Endothelial cell of umbilical vein (primary cell): ENCODE results near the gene MAFF. TPM values are rescaled to one million over a fixed set of nuclear protein-coding genes. Genes with fewer than 3 reads are reported as not detected.
"Not testable (repeated sequence)": the region's sequence is repeated elsewhere in the genome, so short reads cannot be mapped to it uniquely, and the experiment has no call there.

Experiments used
- BruUV-seq: library from RNA; stranded (reverse); fragments of 400-500 nt; replicated peaks from 2 replicates; lab custom pipeline; 2021; lab: Mats Ljungman, UMichigan
- CTCF ChIA-PET: fragments of 300-600, 350-600 bp; sonication (Branson Sonifier 250); formaldehyde crosslinking; loops from one replicate; lab custom pipeline; 2021; ENCODE audit warnings: antibody characterized with exemption, inconsistent platforms; lab: Charles Lee
- POLR2A ChIA-PET: fragments of 300-600, 350-600 bp; sonication (Branson Sonifier 250); formaldehyde crosslinking; loops from one replicate; lab custom pipeline; 2021; ENCODE audit warnings: antibody characterized with exemption, inconsistent platforms; lab: Charles Lee
- DNase-seq: peaks from one replicate; pipeline ENCODE4 v3.0.0-alpha.2; 2011; ENCODE audit warnings: low read depth, low spot score
- FAIRE-seq: peaks from 2 replicates; lab custom pipeline; 2011; peaks lifted over from hg19 to GRCh38; lab: Jason Lieb, UNC
- H2AFZ ChIP-seq: 2 replicates; pipeline ENCODE4 v1.6.0; 2012; ENCODE audit warnings: low read depth, low read length, control low read depth, inconsistent platforms
- H3K27ac ChIP-seq: 2 replicates; pipeline ENCODE4 v1.5.1; 2011; ENCODE audit warnings: low read depth, mild to moderate bottlenecking, control low read depth, low read length, moderate library complexity; ENCODE audit not compliant: insufficient read depth
- H3K27me3 ChIP-seq, 2 experiments: 2 replicates each; pipeline versions ENCODE4 v1.6.0 to v1.6.1; 2011; ENCODE audit warnings: low read length in 2 of 2, mixed read lengths in 1 of 2; ENCODE audit not compliant: control insufficient read depth in 2 of 2, insufficient read depth in 2 of 2
- H3K36me3 ChIP-seq, 2 experiments: 2 replicates in 1 of 2; 3 replicates in 1 of 2; pipeline ENCODE4 v1.5.1; 2011; ENCODE audit warnings: low read length in 2 of 2, mild to moderate bottlenecking in 1 of 2, moderate library complexity in 1 of 2; ENCODE audit not compliant: control insufficient read depth in 2 of 2, insufficient read depth in 2 of 2; ENCODE audit errors: extremely low read depth in 1 of 2
- H3K4me1 ChIP-seq: 3 replicates; pipeline ENCODE4 v1.5.1; 2011; ENCODE audit warnings: mild to moderate bottlenecking, low read length; ENCODE audit not compliant: control insufficient read depth, insufficient read depth; ENCODE audit errors: extremely low read depth
- H3K4me2 ChIP-seq: 2 replicates; pipeline ENCODE4 v1.6.1; 2011; ENCODE audit warnings: low read length, control low read depth, mixed read lengths; ENCODE audit not compliant: insufficient read depth
- H3K4me3 ChIP-seq, 3 experiments: fragments of 200-600 bp in 1 of 3; sonication (generic), shearing (Covaris generic) in 1 of 3; replicated peaks in 1 of 3; 2 replicates each; pipeline ENCODE4 v1.5.1; 2011 to 2016; ENCODE audit warnings: control low read depth in 3 of 3, low read length in 3 of 3, mild to moderate bottlenecking in 2 of 3, inconsistent platforms in 1 of 3, low read depth in 1 of 3, moderate library complexity in 1 of 3; ENCODE audit not compliant: insufficient read depth in 1 of 3
- H3K79me2 ChIP-seq: 2 replicates; pipeline ENCODE4 v1.6.0; 2012; ENCODE audit warnings: low read length, inconsistent platforms; ENCODE audit not compliant: control insufficient read depth, insufficient read depth
- H3K9ac ChIP-seq: replicated peaks from 2 replicates; pipeline ENCODE3; 2011; ENCODE audit warnings: low read length, control low read depth; ENCODE audit not compliant: insufficient read depth; ENCODE audit errors: extremely low read depth
- H3K9me1 ChIP-seq: replicated peaks from 3 replicates; pipeline ENCODE4 v1.6.0; 2011; ENCODE audit warnings: mild to moderate bottlenecking, low read length; ENCODE audit not compliant: control insufficient read depth, insufficient read depth; ENCODE audit errors: extremely low read depth
- H3K9me3 ChIP-seq: replicated peaks from 2 replicates; pipeline ENCODE4 v1.5.1; 2012; ENCODE audit warnings: low read length, inconsistent platforms; ENCODE audit not compliant: control insufficient read depth, insufficient read depth
- H4K20me1 ChIP-seq: replicated peaks from 2 replicates; pipeline ENCODE3; 2011; ENCODE audit warnings: mild to moderate bottlenecking, low read length; ENCODE audit not compliant: control insufficient read depth, insufficient read depth; ENCODE audit errors: extremely low read depth
- EZH2 ChIP-seq: IDR thresholded peaks from 2 replicates; pipeline ENCODE4 v1.6.1; 2012; ENCODE audit warnings: borderline replicate concordance, low read depth, mild to moderate bottlenecking, moderate library complexity, low read length, inconsistent platforms; ENCODE audit not compliant: severe bottlenecking
- FOS ChIP-seq: IDR thresholded peaks from 2 replicates; pipeline ENCODE4 v1.6.1; 2011; ENCODE audit warnings: mild to moderate bottlenecking, low read length, moderate library complexity, borderline replicate concordance; ENCODE audit not compliant: insufficient read depth
- GATA2 ChIP-seq: IDR thresholded peaks from 2 replicates; pipeline ENCODE4 v1.7.0; 2011; ENCODE audit warnings: low read depth, mild to moderate bottlenecking, moderate library complexity, mixed read lengths, low read length; ENCODE audit not compliant: insufficient read length, insufficient read depth
- JUN ChIP-seq: IDR thresholded peaks from 2 replicates; pipeline ENCODE4 v1.6.1; 2011; ENCODE audit warnings: borderline replicate concordance, low read depth; ENCODE audit not compliant: insufficient read length, insufficient read depth
- MYC ChIP-seq: IDR thresholded peaks from one replicate; pipeline ENCODE4 v1.6.1; 2011; ENCODE audit warnings: mild to moderate bottlenecking, low read depth, low read length
- POLR2A ChIP-seq: IDR thresholded peaks from 2 replicates; pipeline ENCODE4 v1.6.1; 2012; ENCODE audit warnings: low read depth, mild to moderate bottlenecking, control low read depth, low read length
- POLR2AphosphoS5 ChIP-seq: IDR thresholded peaks from 2 replicates; pipeline ENCODE4 v1.6.1; 2012; ENCODE audit warnings: low read depth, mild to moderate bottlenecking, control low read depth, low read length, moderate library complexity; ENCODE audit not compliant: insufficient read depth
- dilution Hi-C: fragments of 300-500 bp; cut with MboI; formaldehyde crosslinking; loops from one replicate; pipeline ENCODE4 v1.15.0; 2019; ENCODE audit warnings: low sequenced_read_pairs; ENCODE audit not compliant: extremely low pct_ligation_motif_present
- intact Hi-C: fragments of 100-400 bp; cut with micrococcal nuclease; formaldehyde crosslinking; loops from one replicate; pipeline ENCODE4 v1.10.0; 2022
- polyA plus RNA-seq, 4 experiments: library from polyadenylated mRNA; depleted of rRNA in 3 of 4; stranded (reverse) in 3 of 4; unstranded in 1 of 4; fragments of >200 nt; gene quantifications; 2 replicates each; pipeline versions ENCODE4 v1.2.1 to v1.2.3, GENCODE V29; 2011 to 2012; ENCODE audit warnings: missing spikeins in 1 of 4
- total RNA-seq: library from RNA; stranded (reverse); gene quantifications from 2 replicates; pipeline ENCODE4 v1.2.3, GENCODE V29; 2021
- TF ChIP-seq, protein P1 (sequence below): IDR thresholded peaks from 2 replicates; pipeline ENCODE4 v1.6.1; 2011; ENCODE audit not compliant: insufficient read depth, insufficient read length
- TF ChIP-seq, protein P2 (sequence below), 2 donors: IDR thresholded peaks; 1 replicate in 1 of 2; 2 replicates in 1 of 2; pipeline ENCODE4 v1.5.1; 2011; ENCODE audit warnings: low read length in 2 of 2, mild to moderate bottlenecking in 2 of 2, moderate library complexity in 2 of 2, control low read depth in 1 of 2, inconsistent platforms in 1 of 2, low read depth in 1 of 2; ENCODE audit not compliant: insufficient read depth in 1 of 2; ENCODE audit errors: extremely low read depth in 1 of 2

The MAFF gene
- total and polyA plus RNA-seq, 2 donors (not counting 3 experiments of a cell fraction or from before 2014, with no cell fraction given): 29.0 to 61.2 TPM

DNA sequence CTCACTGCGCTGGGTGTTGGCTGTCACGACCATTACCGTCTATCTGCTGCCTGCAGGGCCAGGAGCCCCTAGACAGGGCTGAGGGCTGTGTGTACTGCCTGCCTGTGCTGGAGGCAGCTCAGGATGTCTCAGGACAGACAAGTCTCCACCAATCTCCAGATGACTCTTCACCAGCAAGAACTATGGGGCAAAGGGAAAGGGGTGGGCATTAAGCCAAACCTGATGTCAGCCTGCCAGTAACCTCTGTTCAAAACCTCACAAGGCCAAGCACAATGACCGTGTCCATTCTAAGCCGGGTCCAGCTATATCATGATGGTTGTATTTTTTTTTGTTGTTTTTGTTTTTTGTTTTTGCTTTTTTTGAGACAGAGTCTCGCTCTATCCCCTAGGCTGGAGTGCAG, 31.6 kb downstream of the MAFF start:
- ChIA-PET CTCF (interaction anchor here (0.8 to 1.3 kb wide), 5 partner anchors 13 to 181 kb away, joined by 3 to 4 read pairs (median 3); no protein-coding TSS in a partner anchor), POLR2A (interaction anchor here (0.5 kb wide), 1 partner anchor 19 kb away, joined by 5 read pairs; no protein-coding TSS in a partner anchor)
- Histone ChIP-seq H3K27me3 (no peaks in the 10 kb centered on the region), H3K4me2 (no peak overlapping the region), H3K27ac (peak overlapping the region; percentile 1), H3K9me3 (no peaks in the 10 kb centered on the region), H3K79me2 (peaks cover 1% of the 10 kb centered on the region), H3K36me3 (peaks cover 5 to 24% of the 10 kb centered on the region in 2 experiments), H4K20me1 (no peaks in the 10 kb centered on the region), H3K4me3 (no peak overlapping the region), H3K4me1 (peaks cover 31% of the 10 kb centered on the region), H3K9ac (no peak overlapping the region), H3K9me1 (no peaks in the 10 kb centered on the region), H2AFZ (no peak overlapping the region)
- peak; percentile 32 for DNase-seq
- intact Hi-C loops: loop anchor here (10.0 kb wide), 2 partner anchors 121 to 341 kb away; partner anchors contain the start of gene DMC1
- TF ChIP-seq GATA2 (no peak), JUN (no peak), POLR2A (no peak), EZH2 (no peak), FOS (no peak), POLR2AphosphoS5 (no peak), MYC (no peak)
- TF ChIP-seq, protein P1, sequence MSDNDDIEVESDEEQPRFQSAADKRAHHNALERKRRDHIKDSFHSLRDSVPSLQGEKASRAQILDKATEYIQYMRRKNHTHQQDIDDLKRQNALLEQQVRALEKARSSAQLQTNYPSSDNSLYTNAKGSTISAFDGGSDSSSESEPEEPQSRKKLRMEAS: no peak
- TF ChIP-seq, protein P2, sequence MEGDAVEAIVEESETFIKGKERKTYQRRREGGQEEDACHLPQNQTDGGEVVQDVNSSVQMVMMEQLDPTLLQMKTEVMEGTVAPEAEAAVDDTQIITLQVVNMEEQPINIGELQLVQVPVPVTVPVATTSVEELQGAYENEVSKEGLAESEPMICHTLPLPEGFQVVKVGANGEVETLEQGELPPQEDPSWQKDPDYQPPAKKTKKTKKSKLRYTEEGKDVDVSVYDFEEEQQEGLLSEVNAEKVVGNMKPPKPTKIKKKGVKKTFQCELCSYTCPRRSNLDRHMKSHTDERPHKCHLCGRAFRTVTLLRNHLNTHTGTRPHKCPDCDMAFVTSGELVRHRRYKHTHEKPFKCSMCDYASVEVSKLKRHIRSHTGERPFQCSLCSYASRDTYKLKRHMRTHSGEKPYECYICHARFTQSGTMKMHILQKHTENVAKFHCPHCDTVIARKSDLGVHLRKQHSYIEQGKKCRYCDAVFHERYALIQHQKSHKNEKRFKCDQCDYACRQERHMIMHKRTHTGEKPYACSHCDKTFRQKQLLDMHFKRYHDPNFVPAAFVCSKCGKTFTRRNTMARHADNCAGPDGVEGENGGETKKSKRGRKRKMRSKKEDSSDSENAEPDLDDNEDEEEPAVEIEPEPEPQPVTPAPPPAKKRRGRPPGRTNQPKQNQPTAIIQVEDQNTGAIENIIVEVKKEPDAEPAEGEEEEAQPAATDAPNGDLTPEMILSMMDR (IDR thresholded peaks at IDR 0.05; ENCODE audit: extremely low read depth in 1 of 2, insufficient read depth in 1 of 2, low read depth in 1 of 2, low read length in 2 of 2): no peak
- dilution Hi-C loops: no loop called here
- FAIRE-seq: peak; percentile 89
- BruUV-seq: no TSS peak

DNA sequence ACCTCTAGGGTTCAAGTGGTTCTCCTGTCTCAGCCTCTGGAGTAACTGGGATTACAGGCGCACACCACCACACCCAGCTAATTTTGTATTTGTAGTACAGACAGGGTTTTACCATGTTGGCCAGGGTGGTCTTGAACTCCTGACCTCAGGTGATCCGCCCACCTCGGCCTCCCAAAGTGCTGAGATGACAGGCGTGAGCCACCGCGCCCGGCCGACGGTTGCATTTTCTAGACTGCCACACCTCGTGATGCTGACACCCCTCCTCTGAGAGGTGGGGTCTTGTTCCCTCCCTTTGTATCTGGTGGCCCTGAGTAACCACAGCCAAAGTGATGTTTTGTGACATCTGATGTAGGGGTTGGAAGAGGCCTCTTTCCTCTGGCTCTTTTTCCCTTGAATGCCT, 32.1 kb downstream of the MAFF start:
- Histone ChIP-seq H3K4me1 (peaks cover 31% of the 10 kb centered on the region), H3K36me3 (peaks cover 5 to 24% of the 10 kb centered on the region in 2 experiments)
- H3K4me2 ChIP-seq, H4K20me1 ChIP-seq, H3K4me3 ChIP-seq, H3K27me3 ChIP-seq, BruUV-seq, DNase-seq, H3K9ac ChIP-seq, H3K79me2 ChIP-seq, H3K9me3 ChIP-seq, H3K27ac ChIP-seq, H3K9me1 ChIP-seq, H2AFZ ChIP-seq, dilution Hi-C loops, FAIRE-seq: not testable (repeated sequence)
- CTCF ChIA-PET: interaction anchor here (1.3 kb wide), 1 partner anchor 15 kb away, joined by 4 read pairs; no protein-coding TSS in a partner anchor
- intact Hi-C loops: loop anchor here (10.0 kb wide), 2 partner anchors 121 to 341 kb away; partner anchors contain the start of gene DMC1
- POLR2A ChIA-PET: interaction anchor here (0.5 kb wide), 1 partner anchor 18 kb away, joined by 5 read pairs; no protein-coding TSS in a partner anchor
